ENCODE measurements around the gene GSTK1. TPM values are rescaled to one million over a fixed set of nuclear protein-coding genes. Genes with fewer than 3 reads are reported as not detected.

GSTK1 gene
- total and polyA plus RNA-seq, 10 of the 15 experiments (the other 5 are each of a cell fraction or from before 2014, with no cell fraction given), result 76.2 to 166 (median 127) TPM

GRCh38 chr7:143288836-143289235, 25.6 kb downstream of the GSTK1 start:
- no peak for TF ChIP-seq KLF5 (IDR thresholded peaks at IDR 0.05; ENCODE audit: partially characterized antibody)
- TF ChIP-seq BACH1 (IDR thresholded peaks at IDR 0.05; ENCODE audit: borderline replicate concordance), result no peak
- TF ChIP-seq PML (IDR thresholded peaks at IDR 0.05; ENCODE audit: low read length), result peak; percentile 15; the same call in 1 of the 2 replicates
- no peak for TF ChIP-seq MTA3 (IDR thresholded peaks at IDR 0.05; ENCODE audit: borderline replicate concordance, low read length)
- TF ChIP-seq IRF5 (IDR thresholded peaks at IDR 0.05; ENCODE audit: borderline replicate concordance), result no peak
- TF ChIP-seq MLLT1 (IDR thresholded peaks at IDR 0.05), result 0 out of 2 replicates have a peak, but pooled peaks have one; percentile 75
- no peak for TF ChIP-seq NR2C1 (IDR thresholded peaks at IDR 0.05)
- 0 out of 3 replicates have a peak, but pooled peaks have one; percentile 33 for TF ChIP-seq POU2F2 (IDR thresholded peaks at IDR 0.05; ENCODE audit: borderline replicate concordance, low read depth, low read length)
- Histone ChIP-seq H3K9me3 (replicated peaks; ENCODE audit: control insufficient read depth, insufficient read depth, low read length) (no peaks in the 10 kb centered on the region; the same call in 2 of the 3 replicates), H3K9ac (ENCODE audit: control insufficient read depth, insufficient read depth, low read length) (peak overlapping the region; percentile 85), H2AFZ (ENCODE audit: control insufficient read depth, low read depth, low read length) (peak overlapping the region; percentile 74), H4K20me1 (ENCODE audit: control insufficient read depth, insufficient read depth) (no peaks in the 10 kb centered on the region), H3K4me3 (peak overlapping the region; percentile 78), H3K4me1 (ENCODE audit: control insufficient read depth, insufficient read depth, low read length) (peaks cover 4% of the 10 kb centered on the region; the same call in 1 of the 2 replicates), H3K36me3 (ENCODE audit: control insufficient read depth in 2 of 2, insufficient read depth in 2 of 2, low read length in 1 of 2) (peaks cover 6 to 9% of the 10 kb centered on the region in 2 experiments), H3K27me3 (replicated peaks in 1 of 2; ENCODE audit: control insufficient read depth in 2 of 2, insufficient read depth in 2 of 2, low read length in 1 of 2) (no peaks in the 10 kb centered on the region), H3K79me2 (ENCODE audit: control insufficient read depth, insufficient read depth, low read length) (peaks cover 35% of the 10 kb centered on the region), H3K27ac (ENCODE audit: control insufficient read depth, insufficient read depth) (peak overlapping the region; percentile 92), H3K4me2 (ENCODE audit: control insufficient read depth, insufficient read depth) (peak overlapping the region; percentile 85)
- in situ Hi-C loops (cut with MboI) (no loop called here), intact Hi-C loops (cut with micrococcal nuclease; ENCODE audit: unreplicated experiment) (loop anchor here (2.0 kb wide), 2 partner anchors 26 to 92 kb away; partner anchors contain the start of genes GSTK1 and ZYX)
- FAIRE-seq (peak; percentile 68), ATAC-seq (peak; percentile 3), DNase-seq (ENCODE audit: low read depth, low spot score) (no peak)
- RAD21 ChIA-PET (ENCODE audit: unreplicated experiment), result no interaction called here
- SMC1A ChIA-PET (ENCODE audit: uncharacterized antibody, unreplicated experiment), result interaction anchor here (1.2 kb wide), 1 partner anchor 48 kb away, joined by 3 read pairs; no protein-coding TSS in a partner anchor
- CTCF ChIA-PET, result interaction anchor here (1.1 to 1.7 kb wide), 2 partner anchors 9 to 12 kb away, joined by 3 to 7 read pairs; no protein-coding TSS in a partner anchor
- POLR2A ChIA-PET, result interaction anchor here (1.2 kb wide), 1 partner anchor 10 kb away, joined by 4 read pairs; no protein-coding TSS in a partner anchor
- TSS peak; percentile 74 for BruUV-seq (replicated peaks)
- WGBS (ENCODE audit: insufficient coverage, insufficient replicate concordance, low lambda C conversion rate, missing lambda C conversion rate), result under 1% methylated on average over 11 of the region's 11 CpGs
